Stomach (tissue), 4 donors: ENCODE data around the gene RRAGC.

Experiments used
- CTCF ChIP-seq, 7 experiments: fragments of 450-650 bp in 4 of 7; fragments of 200-600 bp in 3 of 7; sonication (generic) in 3 of 7; IDR thresholded peaks; one replicate each; pipeline ENCODE4 v1.5.1; 2016 to 2019; ENCODE audit warnings: antibody characterized with exemption in 7 of 7, control low read depth in 2 of 7, mild to moderate bottlenecking in 1 of 7
- POLR2A ChIP-seq, 4 donors: fragments of 450-650 bp; IDR thresholded peaks; one replicate each; pipeline ENCODE4 v1.6.1; 2016; ENCODE audit warnings: antibody characterized with exemption in 4 of 4, control low read depth in 2 of 4, mild to moderate bottlenecking in 1 of 4, moderate library complexity in 1 of 4

DNA sequence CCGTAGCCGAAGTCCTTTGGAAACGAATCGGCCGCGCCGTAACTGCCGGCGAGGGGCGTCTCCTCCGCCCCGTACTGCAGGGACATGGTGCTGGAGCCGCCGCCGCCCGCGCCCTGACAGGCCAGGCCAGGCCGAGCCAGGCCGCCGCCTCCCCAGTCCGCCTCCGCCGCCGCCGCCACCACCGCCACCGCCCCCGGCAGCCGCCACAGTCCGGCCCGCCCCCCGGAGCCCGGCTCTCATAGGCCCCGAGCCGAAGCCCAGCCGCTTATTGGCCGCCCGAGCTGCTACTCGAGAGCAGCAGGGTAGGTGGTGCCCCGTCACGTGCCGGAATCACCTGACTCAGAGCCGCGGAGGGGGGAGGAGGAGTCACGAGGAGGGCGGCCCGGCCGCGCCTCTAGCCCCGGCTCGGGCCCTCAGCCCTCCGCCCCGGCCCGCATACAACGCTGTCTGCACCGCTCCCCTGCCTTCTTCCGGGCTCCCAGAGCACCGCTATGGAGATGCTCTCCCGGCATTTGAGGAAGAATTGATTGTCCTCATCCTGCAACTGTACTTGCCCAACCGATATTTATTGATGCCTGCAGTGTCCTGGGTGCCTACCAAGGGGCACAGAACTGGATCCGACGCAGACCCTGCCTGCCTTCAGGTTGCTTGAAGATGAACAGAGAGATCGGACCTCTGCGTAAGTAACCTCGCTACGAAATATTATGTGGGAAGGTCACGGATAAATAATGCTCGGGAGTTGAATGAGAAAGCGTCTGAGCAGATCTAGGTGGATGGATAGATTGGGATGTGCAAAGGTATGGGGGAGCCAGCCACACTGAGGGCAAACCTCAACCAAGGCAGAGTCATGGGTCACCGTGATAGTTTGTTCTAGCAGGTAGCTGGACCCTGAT lies at the start of gene RRAGC:
- no peak for TF ChIP-seq CTCF (IDR thresholded peaks at IDR 0.05)
- no peak for TF ChIP-seq POLR2A (IDR thresholded peaks at IDR 0.05)
